Thoracic aorta (tissue), 2 donors: ENCODE results near the gene APBA2. TPM values are rescaled to one million over a fixed set of nuclear protein-coding genes. Genes with fewer than 3 reads are reported as not detected.

Experiments used
- ATAC-seq: fragments of 150-250 bp; one replicate; pipeline ENCODE4 v1.8.0; 2017; ENCODE audit warnings: low read depth; ENCODE audit not compliant: insufficient number of reproducible peaks, low FRiP score
- DNase-seq: peaks from one replicate; pipeline ENCODE4 v3.0.0-alpha.2; 2020; ENCODE audit warnings: low spot score
- H3K27ac ChIP-seq, 2 donors: fragments of 200-600 bp; sonication (generic); 1 replicate in 1 of 2; 2 replicates in 1 of 2; pipeline ENCODE4 v1.5.1; 2016; ENCODE audit warnings: mild to moderate bottlenecking in 2 of 2, moderate library complexity in 2 of 2
- H3K27me3 ChIP-seq: fragments of 200-600 bp; sonication (generic); replicated peaks from 2 replicates; pipeline ENCODE4 v1.6.0; 2016; ENCODE audit warnings: mild to moderate bottlenecking; ENCODE audit not compliant: insufficient read depth
- H3K36me3 ChIP-seq: fragments of 200-600 bp; sonication (generic); one replicate; pipeline ENCODE4 v1.5.1; 2016
- H3K4me1 ChIP-seq, 2 donors: fragments of 200-600 bp; sonication (generic); 1 replicate in 1 of 2; 2 replicates in 1 of 2; pipeline versions ENCODE4 v1.5.1 to v1.6.0; 2016; ENCODE audit warnings: low read depth in 2 of 2, mild to moderate bottlenecking in 1 of 2; ENCODE audit not compliant: control insufficient read depth in 1 of 2
- H3K4me3 ChIP-seq: fragments of 200-600 bp; sonication (generic); 2 replicates; pipeline ENCODE4 v1.5.1; 2016; ENCODE audit warnings: mild to moderate bottlenecking
- H3K9me3 ChIP-seq: fragments of 200-600 bp; sonication (generic); 2 replicates; pipeline ENCODE4 v1.5.1; 2016
- CTCF ChIP-seq: fragments of 200-600 bp; sonication (generic); IDR thresholded peaks from one replicate; pipeline ENCODE4 v1.5.1; 2019; ENCODE audit warnings: antibody characterized with exemption
- total RNA-seq, 2 donors: library from RNA; depleted of rRNA; stranded (reverse); fragments of >200 nt; gene quantifications; one replicate each; pipeline versions ENCODE4 v1.1.0 to v1.2.3, GENCODE V29; 2016

The APBA2 gene
- total RNA-seq, 2 donors from 2014 or later, result 4.9 to 5.6 TPM

DNA sequence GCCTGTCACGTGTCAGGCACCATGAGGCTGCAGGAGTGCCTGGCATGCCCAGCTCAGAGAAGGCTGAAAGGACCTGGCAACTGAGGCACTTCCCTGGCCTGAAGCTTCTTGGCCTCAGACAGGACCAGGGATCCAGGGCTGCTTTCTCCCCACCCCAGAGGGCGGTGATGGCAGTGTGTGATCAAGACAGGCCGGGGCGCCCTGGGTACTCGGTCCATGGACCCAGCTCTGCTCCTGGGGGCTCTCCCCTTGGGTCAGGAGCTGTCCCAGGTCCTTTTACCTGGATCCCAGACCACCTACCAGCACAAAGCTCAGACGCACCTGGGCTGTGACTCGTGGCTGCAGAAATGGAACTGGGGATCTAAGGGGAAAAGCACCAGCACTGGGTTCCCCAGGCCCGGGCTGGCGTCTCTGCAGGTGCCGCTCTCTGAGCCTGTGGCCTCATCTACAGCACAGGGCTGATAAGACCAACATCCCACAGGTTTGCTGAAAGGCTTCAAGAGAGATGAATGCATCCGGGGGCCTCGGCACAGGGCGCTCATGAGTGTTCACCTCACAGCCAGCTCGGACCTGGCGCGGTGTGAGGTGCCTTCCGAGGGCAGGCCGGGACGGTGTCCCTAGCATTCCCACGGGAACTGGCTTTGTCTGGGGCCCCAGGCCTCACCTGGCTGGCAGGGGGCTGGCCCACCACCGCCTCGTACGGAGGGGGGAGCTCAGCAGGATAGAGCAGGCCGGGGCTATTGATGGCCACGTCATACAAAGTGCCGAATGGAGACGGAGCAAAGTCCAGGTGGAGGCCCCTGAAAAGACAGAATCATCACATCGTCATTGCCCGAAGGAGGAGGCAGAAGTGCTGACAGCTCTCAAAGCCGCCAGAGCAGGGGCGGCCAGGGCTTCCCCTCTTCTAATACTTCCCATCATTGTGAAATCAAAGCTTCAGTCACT, 250.2 kb downstream of the APBA2 start:
- H3K4me1 ChIP-seq, result no peaks in the 10 kb centered on the region
- no peak overlapping the region for H3K27ac ChIP-seq
- no peaks in the 10 kb centered on the region for H3K9me3 ChIP-seq
- DNase-seq, result no peak
- no peak for ATAC-seq
- H3K4me3 ChIP-seq, result no peak overlapping the region
- H3K27me3 ChIP-seq, result no peaks in the 10 kb centered on the region
- no peak for TF ChIP-seq CTCF
- no peaks in the 10 kb centered on the region for H3K36me3 ChIP-seq

- Histone ChIP-seq H3K36me3 (no peaks in the 10 kb centered on the region), H3K27ac (no peak overlapping the region), H3K9me3 (no peaks in the 10 kb centered on the region), H3K4me3 (no peak overlapping the region), H3K4me1 (no peaks in the 10 kb centered on the region), H3K27me3 (no peaks in the 10 kb centered on the region)
- TF ChIP-seq CTCF, result no peak
- ATAC-seq (no peak), DNase-seq (no peak)
Measured at GRCh38 chr15:29138260-29138659, 252.5 kb downstream of the APBA2 start.

DNA sequence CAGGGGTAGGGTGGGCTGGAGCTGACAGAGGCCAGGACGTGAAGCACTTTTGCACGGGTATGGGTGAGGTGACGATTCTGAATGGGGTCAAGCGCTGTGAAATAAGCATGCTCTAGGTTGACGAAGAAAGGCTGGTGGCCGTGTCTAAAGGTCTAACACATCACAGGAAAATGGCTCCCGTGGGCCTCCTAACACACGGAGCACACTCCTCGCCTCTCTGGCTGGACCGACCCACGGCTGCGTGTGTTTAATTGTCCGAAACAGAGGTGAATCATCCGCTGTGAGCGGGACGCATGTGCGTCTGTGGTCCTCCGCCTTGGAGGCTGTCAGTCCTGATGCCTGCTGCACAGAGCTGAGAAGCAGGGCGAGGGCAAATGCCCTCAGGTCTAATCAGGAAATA, 253.3 kb downstream of the APBA2 start:
- ATAC-seq, result no peak

DNA sequence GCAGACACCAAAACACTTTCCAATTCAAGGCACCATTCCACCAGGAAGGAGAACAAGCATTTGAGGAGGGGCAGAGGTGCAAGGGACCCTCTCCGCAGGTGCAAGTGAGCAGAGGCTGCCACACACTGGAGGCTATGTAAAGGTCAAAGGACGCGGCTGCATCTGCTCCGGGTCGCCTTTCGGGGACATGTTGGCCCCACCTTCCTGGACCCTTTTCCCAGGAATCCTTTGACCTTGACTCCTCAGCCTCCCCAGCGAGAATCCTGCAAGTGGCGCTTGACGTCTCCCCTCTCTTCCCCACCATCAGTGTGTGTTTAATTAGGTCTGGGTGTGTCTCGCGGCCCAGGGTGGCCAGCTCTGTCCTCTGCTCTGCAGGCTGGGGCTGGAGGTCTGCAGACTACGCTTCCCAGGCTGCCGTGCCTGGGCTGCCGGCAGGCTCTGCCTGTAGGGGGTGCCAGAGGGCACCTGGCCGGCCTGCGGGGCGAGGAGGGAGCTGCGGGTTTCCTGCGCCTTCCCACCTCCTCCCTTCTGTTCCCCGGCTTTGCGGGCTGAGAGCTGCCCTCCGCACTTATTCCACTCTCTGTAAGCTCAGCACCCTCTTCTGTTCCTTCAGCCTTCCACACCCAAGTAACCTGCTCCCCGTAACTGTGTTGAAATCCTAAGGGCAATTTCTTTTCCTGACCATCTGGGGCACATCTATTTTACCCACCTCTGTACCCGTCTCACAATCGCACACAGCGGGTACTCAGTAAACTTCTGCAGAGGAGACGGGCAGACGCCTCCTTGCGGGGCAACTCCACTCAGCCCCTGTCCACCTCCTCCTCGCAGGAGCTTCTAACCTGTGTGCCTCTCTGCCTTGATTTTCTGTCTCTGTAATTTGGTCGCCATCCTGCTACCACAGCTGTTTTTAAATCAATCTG, 254.0 kb downstream of the APBA2 start:
- Histone ChIP-seq H3K9me3 (no peaks in the 10 kb centered on the region), H3K27ac (no peak overlapping the region), H3K36me3 (no peaks in the 10 kb centered on the region), H3K4me1 (no peaks in the 10 kb centered on the region), H3K4me3 (peak overlapping the region; percentile 12), H3K27me3 (no peaks in the 10 kb centered on the region)
- DNase-seq (no peak), ATAC-seq (no peak)
- TF ChIP-seq CTCF, result peak; percentile 56

More for the DNA sequence above, 253.3 kb downstream of the APBA2 start:
- no peaks in the 10 kb centered on the region for H3K9me3 ChIP-seq
- no peak overlapping the region for H3K27ac ChIP-seq
- no peak for TF ChIP-seq CTCF
- no peak overlapping the region for H3K4me3 ChIP-seq
- H3K36me3 ChIP-seq, result no peaks in the 10 kb centered on the region
- DNase-seq, result no peak
- H3K27me3 ChIP-seq, result no peaks in the 10 kb centered on the region
- no peaks in the 10 kb centered on the region for H3K4me1 ChIP-seq
